H54 (cell line): ENCODE measurements around the gene PNMA8A.

Experiments used
- DNase-seq: peaks from one replicate; pipeline ENCODE4 v3.0.0; 2011; ENCODE audit warnings: low spot score, mixed read lengths; ENCODE audit not compliant: insufficient read length
- FAIRE-seq: peaks from 3 replicates; lab custom pipeline; 2011; peaks lifted over from hg19 to GRCh38; lab: Jason Lieb, UNC
- POLR2A ChIP-seq: IDR thresholded peaks from 2 replicates; pipeline ENCODE4 v1.6.1; 2011; ENCODE audit warnings: low read depth, mild to moderate bottlenecking, low read length

Gene PNMA8A

GRCh38 chr19:46420056-46420455, 51.3 kb downstream of the PNMA8A start:
- FAIRE-seq (no peak), DNase-seq (no peak)
- TF ChIP-seq POLR2A = no peak
